ENCODE results near the gene ADD1.

ADD1 gene

DNA sequence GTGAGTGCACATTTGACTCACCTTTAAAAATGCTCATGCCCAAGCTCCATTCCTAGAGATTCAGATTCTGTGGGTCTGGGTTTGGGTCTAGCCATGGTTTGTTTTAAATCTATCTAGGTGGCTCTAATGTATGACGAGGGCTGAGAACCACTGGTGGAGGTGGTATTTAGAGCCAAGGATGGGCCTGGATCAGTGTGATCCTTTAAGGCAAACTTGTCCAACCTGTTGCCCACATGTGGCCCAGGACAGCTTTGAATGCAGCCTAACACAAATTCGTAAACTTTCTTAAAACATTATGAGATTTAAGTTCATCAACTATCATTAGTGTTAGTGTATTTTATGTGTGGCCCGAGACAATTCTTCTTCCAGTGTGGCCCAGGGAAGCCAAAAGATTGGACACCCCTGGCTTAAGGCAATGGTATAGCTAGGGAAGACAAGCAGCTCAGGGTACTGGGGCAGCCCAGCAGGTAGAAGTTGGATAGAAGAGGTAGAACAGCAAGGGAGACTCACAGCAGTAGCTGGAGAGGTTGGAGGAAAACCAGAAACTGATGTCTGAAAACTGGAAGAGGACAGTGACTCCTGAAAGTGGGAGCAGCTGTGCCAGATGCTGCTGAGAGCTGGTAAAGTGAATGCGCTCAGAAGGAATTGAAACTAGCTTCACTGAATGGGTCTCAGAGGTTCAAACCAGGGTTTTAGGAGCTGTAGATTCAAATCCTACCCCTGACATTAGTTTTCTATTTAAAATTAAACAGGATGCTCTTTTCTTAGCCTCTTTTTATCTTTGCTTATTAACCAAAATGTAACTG is 18.2 kb downstream of the ADD1 start:
- no peak for DNase-seq

DNA sequence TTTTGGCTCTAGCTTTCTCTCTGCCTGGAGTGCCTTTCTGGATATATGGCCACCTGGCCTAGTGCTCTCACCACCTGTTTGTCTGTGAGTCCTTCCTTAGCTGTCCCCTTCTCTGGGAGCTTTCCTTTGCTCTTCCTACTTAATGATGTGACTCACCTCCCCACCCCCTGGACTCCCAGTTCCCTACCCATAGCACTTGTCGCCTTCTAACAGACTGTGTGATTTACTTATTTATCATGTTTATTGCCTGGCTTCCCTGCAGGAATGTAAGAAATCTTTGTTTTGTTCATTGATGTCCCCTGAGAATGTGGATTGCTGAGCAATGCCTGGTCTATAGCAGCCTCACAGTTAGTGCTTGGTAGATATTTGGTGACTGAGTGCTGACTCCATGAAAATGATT is 18.9 kb downstream of the ADD1 start:
- no peak for DNase-seq

DNA sequence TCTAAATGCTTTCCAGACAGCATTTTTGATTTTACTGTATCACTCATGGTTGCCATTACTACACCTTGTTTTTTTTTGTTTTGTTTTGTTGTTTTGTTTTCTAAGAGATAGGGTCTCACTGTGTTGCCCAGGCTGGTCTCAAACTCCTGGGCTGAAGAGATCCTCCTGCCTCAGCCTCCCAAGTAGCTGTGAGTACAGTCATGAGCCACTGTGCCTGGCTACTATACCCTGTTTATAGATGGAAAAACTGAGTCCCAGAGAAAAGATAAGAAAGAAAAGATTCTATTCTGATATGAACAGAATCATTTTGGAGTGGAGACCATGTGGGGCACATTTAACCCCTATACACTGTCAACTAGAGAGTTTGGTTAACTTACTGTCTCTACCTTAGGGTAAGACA is 20.0 kb downstream of the ADD1 start:
- DNase-seq: no peak

DNA sequence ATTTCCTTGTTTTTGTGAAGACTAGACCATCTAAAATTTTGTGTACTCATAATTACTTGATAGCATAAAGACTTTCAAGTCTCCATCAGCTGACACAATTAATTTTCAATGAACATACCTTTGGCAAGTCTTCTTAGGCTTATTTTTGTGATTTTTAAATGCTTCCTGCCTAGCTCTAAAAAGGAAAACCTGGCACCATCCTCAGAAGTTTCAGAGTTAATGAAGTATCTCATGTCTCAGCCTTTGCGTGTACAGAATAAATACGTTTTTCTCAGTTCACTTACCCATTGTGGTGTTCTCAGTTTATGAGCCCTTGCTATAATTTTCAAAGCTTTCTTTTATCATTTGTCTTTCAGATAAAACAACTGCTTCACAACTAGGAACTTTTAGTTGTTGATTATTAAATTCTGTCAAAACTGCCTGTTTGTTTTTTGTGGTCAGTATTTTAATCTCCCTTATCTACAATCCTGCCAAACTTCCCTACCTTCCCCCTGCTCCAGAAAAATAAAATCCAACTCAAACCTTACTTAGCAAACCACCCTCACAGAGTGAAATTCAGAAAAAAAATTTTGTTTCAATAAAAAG is 21.6 kb downstream of the ADD1 start:
- DNase-seq: no peak

DNA sequence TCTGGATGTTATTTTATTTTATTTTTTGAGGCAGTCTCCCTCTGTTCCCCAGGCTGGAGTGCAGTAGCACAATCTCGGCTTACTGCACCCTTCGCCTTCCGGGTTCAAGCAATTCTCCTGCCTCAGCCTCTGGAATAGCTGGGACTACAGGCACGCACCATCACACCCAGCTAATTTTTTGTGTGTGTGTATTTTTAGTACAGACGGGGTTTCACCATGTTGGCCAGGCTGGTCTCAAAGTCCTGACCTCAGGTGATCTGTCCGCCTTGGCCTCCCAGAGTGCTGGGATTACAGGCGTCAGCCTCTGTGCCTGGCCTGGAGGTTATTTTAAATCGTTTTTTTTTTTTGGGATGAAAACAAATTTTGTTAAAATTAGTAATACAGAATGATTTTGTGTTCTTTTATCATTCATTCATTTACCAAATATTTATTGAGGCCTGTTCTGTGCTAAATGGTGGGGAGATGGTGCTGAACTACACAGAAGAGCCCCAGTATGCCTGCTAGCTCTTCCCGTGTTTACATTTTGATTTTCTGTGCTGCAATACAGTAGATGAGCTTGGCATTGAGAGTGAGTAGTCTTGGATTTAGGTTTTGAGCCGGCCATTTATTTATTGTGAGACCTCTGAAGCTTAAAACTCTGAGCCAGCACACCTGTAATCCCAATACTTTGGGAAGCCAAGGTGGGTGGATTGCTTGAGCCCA is 22.7 kb downstream of the ADD1 start:
- DNase-seq: no peak

DNA sequence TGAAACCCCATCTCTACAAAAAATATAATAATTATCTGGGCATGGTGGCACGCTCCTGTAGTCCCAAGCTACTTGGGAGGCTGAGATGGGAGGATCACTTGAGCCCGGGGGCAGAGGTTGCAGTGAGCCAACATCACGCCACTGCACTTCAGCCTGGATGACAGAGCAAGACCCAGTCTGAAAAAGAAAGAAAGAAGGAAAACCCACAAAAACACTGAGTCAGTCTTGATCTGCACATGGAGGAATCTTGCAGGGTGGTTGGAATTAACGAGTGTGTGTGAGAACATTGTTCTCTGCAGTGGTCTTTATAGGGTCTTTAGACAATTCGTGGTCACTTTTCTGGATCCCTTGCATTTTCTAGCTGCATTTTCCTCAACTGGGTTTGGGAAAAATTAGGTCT is 23.2 kb downstream of the ADD1 start:
- no peak for DNase-seq

DNA sequence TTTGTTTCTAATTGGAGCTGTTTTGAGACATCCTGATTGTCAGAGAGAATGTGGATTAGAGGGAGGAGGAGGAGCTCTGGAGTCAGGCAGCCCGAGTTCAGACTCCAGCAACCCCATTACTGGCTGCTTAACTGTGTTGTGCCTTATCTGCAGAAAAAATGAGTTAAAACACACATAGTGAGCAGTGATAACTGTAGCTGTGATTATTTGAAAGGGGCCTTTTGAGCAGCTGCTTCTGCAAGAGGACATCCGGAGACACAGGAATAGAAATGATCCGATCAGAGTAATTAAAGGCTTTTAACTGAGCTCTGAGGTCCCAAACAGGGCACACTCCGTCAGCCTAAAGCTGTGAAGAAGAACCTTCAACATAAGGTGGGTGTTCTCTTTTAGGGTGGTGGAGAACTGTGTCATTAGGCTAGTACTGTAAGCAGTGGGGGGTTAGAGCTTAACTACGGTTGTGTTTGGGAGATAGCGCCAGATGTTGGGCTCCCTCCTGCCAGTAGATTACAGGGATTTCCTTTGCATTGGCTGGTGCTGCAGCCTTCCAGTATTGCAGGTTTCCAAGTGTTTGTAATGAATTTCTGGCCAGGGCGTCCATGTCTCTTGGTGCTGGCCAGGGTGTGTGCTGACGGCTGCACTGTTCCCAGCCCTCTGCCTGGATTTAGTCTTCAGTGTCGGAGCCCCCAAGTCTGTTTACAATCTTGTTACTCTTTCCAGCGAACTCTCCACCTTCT is 24.3 kb downstream of the ADD1 start:
- DNase-seq: no peak

DNA sequence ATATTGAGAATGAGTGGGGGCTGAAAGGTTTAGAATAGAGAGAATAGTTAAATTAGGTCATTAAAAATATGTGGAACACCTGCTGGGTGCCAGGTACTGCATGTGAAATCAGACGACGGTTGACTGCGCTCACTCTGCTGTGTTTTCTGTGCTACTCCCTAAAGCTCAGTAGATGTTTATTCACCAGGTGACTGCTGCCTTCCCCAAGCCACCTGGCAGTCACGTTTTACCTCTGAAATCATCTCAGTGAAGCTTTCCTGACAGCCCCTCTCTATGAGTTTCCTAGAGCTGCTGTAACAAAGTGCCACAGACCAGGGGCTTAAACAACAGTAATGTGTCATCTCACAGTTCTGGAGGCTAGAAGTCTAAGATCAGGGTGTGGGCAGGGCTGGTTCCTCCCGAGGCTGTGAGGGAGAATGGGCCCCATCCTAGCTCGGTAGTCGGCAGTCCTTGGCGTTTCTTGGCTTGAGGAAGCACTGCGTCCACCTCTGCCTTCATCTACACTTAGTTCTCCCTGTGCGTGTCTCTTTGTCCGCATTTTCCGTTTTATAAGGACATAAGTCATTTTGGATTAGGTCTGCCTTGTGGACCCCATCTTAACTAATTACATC is 25.3 kb downstream of the ADD1 start:
- no peak for DNase-seq

DNA sequence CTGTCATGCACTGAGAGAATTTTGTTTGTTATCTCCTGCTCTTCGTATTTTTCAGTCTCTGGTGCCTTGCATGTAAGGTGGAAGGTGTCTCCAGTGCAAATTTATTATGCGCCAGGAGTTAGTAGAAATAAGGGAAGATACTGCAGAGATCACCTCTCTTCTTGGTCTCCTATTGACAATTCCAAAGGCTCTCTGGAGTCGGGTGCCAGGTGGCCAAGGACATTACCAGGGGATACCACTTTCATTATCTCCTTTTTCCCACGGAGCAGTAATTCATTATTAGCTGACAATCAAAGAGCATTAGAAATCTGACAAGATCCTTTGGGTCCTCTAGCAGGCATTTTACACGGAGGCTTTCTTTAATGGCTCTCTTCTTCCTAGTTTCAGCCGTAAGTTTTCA is 26.0 kb downstream of the ADD1 start:
- no peak for DNase-seq

DNA sequence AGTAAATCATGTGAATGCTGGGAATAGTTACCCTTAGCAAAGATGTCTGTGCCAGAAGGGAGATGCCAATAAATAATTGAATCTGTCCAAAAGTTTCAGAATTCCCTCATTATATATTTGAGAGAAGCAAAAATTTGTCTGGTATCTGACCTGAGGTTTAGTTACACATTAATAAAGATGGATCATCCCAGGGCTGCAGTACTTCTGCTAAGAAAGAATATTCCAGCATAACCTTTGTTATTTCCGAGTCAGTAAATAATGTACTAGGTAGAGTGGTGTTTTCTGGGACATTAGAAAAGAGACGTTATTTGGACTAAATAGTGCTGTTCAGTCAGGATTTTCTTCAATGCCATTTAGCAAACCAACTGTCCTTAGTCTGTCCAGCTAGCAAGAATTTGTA is 26.4 kb downstream of the ADD1 start:
- DNase-seq: no peak

DNA sequence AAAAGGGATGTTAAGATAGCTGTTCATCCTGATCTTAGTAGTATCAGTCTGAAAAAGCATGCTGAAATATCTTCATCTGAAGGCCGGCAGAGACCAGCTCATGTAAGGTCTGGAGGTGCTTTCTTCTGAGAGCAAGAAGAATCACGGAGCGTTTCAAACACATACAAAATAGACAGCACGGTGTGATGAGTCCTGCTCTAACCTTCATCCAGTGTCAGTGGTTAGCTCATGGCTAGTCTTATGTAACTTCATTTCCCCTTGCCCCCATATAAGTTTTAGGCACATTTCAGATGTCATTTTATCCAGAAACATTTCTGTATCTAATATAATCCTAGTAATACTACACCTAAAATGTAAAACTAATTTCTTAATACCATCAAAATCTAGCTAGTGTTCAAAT is 27.8 kb downstream of the ADD1 start:
- no peak for DNase-seq

DNA sequence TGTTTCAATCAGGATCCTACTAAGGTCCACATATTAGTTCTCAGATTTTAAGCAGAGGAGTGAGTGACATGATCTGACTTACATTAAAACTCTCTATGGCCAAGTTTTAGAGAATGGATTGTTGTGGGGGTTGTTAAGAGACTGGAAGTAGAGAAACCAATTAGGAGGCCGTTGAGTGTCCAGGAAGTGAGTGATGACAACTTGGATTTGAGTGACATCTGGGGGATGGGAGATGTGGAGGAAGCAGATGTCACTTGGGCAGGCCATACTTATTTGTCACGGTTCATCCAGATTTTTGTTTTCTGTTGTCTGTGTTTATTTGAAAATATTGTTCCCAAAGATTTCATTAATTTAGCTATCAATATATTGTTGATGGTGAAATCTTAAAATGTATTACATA is 28.3 kb downstream of the ADD1 start:
- no peak for DNase-seq

DNA sequence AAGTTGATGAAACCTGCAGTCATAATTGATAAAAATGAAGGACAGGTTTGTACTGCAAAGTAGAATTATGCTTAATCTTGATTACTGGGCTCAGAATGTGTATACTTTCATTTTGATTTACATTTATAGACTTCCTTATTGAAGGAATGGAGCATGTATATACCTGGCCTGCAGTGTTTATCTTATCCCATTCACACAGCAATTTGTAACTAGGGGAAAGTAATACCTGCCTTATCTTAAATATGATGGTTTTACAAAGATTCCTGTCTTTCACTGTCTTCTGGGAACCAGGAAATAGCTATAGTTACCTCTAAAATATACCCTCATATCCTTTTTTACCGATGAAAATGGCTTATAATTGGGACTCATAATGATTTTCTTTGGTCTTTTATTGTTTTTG is 29.7 kb downstream of the ADD1 start:
- DNase-seq: no peak

DNA sequence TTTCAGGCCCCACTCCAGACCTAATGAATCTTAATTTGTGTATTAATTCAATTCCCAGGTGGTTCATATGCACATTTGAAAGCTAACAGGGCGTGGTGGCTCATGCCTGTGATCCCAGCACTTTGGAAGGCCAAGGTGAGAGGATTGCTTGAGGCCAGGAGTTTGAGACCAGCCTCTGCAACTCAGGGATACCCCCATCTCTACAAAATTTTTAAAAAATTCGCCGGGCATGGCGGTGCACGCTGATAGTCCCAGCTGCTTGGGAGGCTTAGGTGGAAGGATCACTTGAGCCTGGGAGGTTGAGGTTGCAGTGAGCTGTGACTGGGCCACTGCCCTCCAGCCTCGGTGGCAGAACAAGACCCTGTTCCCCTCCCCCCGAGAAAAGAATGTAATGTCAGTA is 31.2 kb downstream of the ADD1 start:
- no peak for DNase-seq

DNA sequence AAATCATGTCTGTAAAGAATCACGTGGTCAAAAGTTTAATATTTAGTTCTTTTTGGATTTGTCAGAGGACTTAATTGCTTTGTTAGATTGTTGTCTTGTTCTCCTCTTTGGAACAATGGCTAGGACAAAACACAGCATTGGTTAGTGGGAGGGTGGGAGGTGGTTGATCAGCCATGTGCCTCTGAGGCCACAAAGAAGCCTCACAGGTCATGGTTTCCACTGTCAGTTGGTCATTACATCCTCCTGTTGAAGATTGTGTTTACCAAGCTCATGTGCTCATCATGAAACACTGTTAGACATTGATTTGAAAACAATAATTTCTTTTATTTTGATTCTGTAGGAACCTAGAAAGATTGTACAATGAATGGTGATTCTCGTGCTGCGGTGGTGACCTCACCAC is 31.9 kb downstream of the ADD1 start:
- no peak for DNase-seq

DNA sequence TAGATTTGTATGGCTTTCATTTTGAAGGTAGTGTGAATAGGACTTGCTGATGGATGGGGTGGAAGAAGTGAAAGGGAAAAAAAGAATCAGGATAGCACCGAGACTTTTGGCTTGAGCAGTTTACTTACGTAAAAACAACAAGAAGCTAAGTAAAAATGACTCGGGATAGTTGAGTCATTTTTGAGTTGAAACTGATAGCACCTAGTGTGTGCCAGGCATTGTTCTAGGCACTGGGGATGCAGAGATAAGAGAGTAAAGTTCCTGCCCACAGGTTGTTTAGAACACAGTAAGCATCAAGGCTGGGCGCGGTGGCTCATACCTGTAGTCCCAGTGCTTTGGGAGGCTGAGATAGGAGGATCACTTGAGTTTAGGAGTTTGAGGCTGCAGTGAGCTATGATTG is 34.7 kb downstream of the ADD1 start:
- DNase-seq: no peak

DNA sequence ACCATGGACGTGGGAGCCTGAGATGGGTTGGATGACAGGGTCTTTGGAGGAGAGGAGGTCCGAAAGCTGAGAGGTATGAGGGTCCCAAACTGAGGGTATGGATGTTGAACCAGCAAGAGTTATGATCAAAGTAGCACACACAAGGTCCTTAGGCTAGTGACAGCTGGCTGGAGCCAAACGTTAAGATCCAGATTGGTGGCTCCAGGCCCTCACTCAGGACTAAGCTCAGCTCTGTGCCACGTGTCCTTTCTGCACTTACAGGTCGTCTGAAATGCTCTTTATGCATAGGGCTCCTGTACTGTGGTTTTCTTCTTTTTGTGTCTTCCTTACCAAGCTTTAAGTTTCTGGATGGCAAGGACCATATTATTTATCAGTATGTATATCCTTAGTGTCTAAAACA is 35.4 kb downstream of the ADD1 start:
- no peak for DNase-seq

DNA sequence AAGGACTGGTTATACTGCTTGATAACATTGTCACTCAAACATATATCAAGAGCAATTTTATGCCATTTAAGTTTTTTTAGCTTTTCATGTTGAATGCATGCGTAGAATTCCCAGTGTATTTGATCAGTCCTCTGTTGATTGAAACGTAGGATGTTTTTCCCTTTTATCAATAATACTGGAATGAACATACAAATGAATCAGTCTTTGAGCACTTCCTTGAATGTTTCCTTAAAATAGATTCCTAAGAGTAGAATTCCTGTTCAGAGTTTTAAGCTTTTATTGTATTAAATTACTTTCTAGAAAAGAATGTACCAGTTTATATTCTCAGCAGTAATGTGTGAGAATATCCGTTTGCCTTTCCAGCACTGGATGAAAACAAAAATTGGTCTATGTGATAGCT is 37.8 kb downstream of the ADD1 start:
- DNase-seq: no peak

DNA sequence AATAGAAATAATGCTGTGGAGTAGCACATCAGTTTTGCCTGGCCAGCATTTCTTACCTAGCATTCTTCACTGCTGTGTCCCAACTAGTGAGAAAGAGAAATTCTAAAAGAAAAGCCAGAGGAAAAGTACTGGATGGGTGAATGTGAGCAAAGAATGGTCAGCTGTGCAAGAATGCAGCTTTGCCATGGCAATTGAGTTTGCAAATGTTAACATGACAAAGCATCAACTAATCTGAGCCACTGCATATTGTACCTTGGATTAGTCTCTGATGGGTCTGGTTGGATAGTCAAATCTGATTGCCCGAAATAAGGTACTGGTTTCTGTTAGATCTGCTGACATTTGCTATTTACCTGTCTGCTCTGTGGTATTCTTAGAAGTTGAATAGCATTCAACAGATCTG is 38.7 kb downstream of the ADD1 start:
- no peak for DNase-seq

DNA sequence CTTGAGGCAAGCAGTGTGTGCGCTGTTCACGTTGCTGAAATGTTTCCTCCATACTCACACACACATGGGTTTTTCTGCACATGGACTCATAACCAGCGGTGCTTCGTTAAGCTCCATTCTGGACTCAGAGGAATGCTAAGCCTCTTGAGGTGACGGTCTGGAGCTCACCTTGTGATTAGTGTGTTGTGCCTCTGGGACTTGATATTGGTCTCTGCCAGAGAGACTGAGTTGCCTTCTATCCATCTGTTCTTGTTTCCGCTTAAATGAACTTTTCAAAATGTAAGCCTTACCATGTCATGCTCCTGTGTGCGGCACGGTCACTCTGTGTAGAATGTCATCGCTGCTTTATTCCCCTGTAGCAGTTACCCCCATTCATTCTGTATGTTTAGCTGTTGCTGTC is 42.5 kb downstream of the ADD1 start:
- DNase-seq: no peak

DNA sequence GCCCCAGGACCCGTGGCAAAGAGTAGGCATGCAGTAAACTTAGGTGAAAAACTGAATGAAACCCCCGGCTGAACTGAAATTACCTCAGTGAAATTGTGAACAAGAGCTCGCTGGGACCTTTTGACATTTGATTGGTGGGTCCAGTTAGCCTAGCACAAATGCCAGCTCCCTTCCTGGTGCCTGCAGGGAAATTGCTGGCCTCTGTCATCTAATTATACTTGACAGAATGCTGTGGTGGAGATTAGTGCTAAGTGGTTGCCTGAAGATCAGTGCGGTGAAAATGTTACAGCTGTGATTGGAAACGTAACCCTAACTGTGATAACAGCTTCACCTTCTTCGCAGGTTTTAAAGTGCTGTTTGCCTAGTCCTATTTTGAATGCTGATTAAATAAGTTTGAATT is 43.0 kb downstream of the ADD1 start:
- DNase-seq: no peak

DNA sequence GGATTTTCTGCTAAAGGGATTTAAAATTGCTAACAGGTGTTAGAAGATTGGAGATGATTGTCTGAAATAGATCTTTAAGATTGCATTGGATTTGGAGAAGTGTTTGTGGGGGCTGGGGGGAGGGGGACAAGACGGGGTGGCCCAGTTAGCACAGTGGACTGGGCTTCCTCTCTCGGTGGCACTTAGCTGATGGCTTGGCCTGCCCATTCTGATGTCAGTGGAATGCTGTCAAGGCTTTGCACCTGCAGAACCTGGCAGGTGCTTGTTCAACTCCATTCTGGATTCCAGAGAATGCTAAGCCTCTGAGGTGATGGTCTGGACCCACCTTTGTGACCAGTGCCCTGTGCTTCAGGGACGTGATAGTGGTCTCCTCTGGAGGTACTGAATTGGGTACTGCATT is 43.7 kb downstream of the ADD1 start:
- no peak for DNase-seq

DNA sequence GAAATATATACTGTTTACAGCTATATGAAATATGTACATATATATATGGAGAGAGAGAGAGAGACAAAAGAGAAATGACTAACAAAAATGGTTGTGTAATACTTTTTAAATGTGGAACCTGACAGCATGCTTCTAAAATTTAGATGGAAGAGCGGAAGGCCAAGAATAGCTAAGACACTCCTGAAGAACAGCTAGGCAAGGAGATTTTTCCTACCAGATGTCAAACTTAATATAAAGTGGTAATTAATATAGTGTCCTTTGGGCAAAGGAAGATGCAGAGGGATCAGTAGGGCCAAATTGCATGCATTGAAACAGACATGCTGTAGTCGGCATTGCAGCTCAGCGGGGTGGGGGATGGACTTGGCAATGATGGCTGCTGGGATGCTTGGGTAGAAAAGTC is 45.2 kb downstream of the ADD1 start:
- DNase-seq: no peak

Data from activated gamma-delta T cell (primary cell).